Upper lobe of left lung (tissue), 4 donors: ENCODE measurements around the gene KIRREL3.

Experiments
- EP300 ChIP-seq, 4 donors: sonication (generic); formaldehyde crosslinking; IDR thresholded peaks; one replicate each; pipeline ENCODE4 v1.5.1; 2017; ENCODE audit warnings: antibody characterized with exemption in 4 of 4, control low read depth in 2 of 4
- POLR2A ChIP-seq, 4 donors: fragments of 450-650 bp; IDR thresholded peaks; one replicate each; pipeline ENCODE4 v1.5.1; 2016 to 2017; ENCODE audit warnings: antibody characterized with exemption in 4 of 4, mild to moderate bottlenecking in 2 of 4
- POLR2AphosphoS5 ChIP-seq, 2 donors: sonication (generic); formaldehyde crosslinking; IDR thresholded peaks; one replicate each; pipeline ENCODE4 v1.5.1; 2017; ENCODE audit warnings: antibody characterized with exemption in 2 of 2
- TF ChIP-seq, protein P1 (sequence below), 6 experiments: fragments of 450-650 bp in 4 of 6; fragments of 200-600 bp in 2 of 6; sonication (generic) in 2 of 6; IDR thresholded peaks; one replicate each; pipeline ENCODE4 v1.5.1; 2016 to 2019; ENCODE audit warnings: antibody characterized with exemption in 6 of 6

DNA sequence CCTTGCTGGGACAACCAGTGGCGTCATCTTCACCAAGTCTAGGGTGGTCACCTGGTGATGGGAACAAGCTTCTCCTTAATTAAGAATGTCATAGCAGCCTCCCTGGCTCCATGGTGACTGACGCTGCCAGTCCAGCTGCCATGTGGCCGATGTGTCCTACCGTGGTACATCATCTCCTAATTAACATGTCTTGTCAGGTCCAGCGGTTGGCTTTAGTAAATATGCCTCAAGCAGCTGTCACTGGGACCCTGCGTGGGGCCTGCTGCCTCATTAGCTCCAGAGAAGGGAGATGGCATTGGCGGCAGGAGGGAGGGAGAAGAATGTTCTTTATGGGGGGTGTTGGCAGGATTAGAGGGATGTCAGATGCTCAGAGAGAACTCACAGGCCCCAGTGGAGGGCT is 373.1 kb downstream of the KIRREL3 start:
- TF ChIP-seq, protein P1, sequence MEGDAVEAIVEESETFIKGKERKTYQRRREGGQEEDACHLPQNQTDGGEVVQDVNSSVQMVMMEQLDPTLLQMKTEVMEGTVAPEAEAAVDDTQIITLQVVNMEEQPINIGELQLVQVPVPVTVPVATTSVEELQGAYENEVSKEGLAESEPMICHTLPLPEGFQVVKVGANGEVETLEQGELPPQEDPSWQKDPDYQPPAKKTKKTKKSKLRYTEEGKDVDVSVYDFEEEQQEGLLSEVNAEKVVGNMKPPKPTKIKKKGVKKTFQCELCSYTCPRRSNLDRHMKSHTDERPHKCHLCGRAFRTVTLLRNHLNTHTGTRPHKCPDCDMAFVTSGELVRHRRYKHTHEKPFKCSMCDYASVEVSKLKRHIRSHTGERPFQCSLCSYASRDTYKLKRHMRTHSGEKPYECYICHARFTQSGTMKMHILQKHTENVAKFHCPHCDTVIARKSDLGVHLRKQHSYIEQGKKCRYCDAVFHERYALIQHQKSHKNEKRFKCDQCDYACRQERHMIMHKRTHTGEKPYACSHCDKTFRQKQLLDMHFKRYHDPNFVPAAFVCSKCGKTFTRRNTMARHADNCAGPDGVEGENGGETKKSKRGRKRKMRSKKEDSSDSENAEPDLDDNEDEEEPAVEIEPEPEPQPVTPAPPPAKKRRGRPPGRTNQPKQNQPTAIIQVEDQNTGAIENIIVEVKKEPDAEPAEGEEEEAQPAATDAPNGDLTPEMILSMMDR (IDR thresholded peaks at IDR 0.05): no peak
- TF ChIP-seq POLR2A (IDR thresholded peaks at IDR 0.05) (no peak), EP300 (IDR thresholded peaks at IDR 0.05) (no peak), POLR2AphosphoS5 (IDR thresholded peaks at IDR 0.05) (no peak)
